Measurements from ENCODE around the gene ZBTB17. TPM values are rescaled to one million over a fixed set of nuclear protein-coding genes. Genes with fewer than 3 reads are reported as not detected.

Gene ZBTB17
- total and polyA plus RNA-seq, 2 of the 8 experiments (the other 6 are each of a cell fraction or from before 2014, with no cell fraction given), result 24.7 to 36.2 TPM

DNA sequence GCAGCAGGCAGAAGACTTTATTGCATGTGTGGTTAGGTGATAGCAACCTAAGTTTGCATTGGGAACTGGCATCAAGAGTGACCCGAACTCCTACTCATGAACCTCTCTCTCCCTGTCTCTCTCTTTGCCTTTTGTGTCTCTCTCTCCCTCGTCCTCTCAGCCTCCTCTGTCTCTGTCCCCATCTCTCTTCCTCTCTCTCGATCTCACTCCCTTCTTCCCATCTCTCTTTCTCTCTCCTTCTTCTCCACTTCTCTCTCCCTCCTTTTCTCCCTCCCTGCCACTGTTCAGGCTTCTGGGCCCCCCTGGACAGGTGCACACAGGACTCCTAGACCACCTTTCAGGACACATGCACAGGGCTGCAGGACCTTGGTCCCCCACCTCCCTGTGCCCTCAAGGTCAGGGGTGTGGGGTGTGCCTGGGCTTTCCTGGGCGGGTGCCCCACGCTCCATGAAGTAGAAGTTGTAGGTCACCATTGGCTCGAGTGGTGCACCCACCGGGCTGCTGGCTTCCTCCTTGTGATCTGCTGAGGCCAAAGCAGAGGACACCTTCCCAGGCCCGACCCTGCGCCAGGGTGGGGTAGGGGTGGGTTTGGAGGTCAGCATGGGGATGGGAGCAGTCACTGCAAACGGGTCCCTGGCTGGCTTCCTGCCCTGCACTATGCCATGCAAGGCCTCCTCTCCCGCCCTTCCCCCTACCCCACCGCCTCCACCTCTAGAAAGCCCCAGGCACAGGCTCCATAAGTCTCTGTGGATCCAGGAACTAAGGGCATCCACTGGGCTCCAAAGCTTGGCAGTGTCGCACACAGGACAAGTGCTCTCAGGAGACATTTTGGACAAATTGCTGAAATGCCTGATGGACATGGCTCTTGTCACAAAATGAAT lies 13.2 kb upstream of the ZBTB17 start (continued):
- TF ChIP-seq SAP30 (IDR thresholded peaks at IDR 0.05; ENCODE audit: insufficient read depth, insufficient replicate concordance, low read length) (no peak), GTF2F1 (IDR thresholded peaks at IDR 0.05; ENCODE audit: borderline replicate concordance, low read depth, low read length) (no peak), CTBP2 (IDR thresholded peaks at IDR 0.05; ENCODE audit: borderline replicate concordance, insufficient read depth, insufficient read length, low read length) (no peak), SP2 (IDR thresholded peaks at IDR 0.05; ENCODE audit: low read length) (no peak)

Data from H1 (cell line).